Hepatocyte (in vitro differentiated cells): ENCODE data around the gene VAV2.

Experiments used
- CTCF ChIP-seq: fragments of 200-600 bp; sonication (generic); IDR thresholded peaks from 2 replicates; pipeline ENCODE4 v1.5.1; 2016; ENCODE audit warnings: antibody characterized with exemption, mild to moderate bottlenecking; ENCODE audit not compliant: poor library complexity
- EZH2 ChIP-seq: fragments of 200-600 bp; sonication (generic); IDR thresholded peaks from 2 replicates; pipeline ENCODE4 v1.6.1; 2016; ENCODE audit warnings: antibody characterized with exemption, mild to moderate bottlenecking, borderline replicate concordance
- EZH2phosphoT487 ChIP-seq: fragments of 200-600 bp; sonication (generic); IDR thresholded peaks from one replicate; pipeline ENCODE4 v1.6.1; 2018; ENCODE audit warnings: antibody characterized with exemption, mild to moderate bottlenecking, low read depth, moderate library complexity; ENCODE audit not compliant: unreplicated experiment, severe bottlenecking

DNA sequence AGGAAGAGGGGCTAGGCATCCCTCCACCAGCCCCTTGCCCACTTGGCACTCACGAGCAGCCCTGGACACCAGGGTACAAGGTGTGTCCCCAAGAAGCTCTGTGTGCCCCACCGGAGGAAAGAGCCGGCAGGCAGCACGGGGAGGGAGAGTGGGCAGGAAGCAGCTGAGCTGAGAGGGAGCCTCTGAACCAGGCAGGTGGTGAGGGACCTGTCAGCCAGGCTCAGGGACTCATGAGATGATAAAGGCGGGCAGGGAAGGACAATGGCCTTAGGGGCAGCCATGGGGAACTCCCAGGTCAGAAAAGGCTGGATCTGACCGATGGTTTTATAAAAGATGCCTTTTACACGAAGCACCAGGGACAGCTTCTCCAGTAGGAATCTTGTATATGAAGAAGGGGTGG lies 112.0 kb downstream of the VAV2 start:
- no peak for TF ChIP-seq CTCF
- TF ChIP-seq EZH2phosphoT487 = no peak
- TF ChIP-seq EZH2 = no peak
